Astrocyte of the cerebellum (primary cell): ENCODE results near the gene C14orf119.

Source experiments
- DNase-seq: peaks from one replicate; pipeline ENCODE4 v3.0.0-alpha.2; 2011; ENCODE audit warnings: low read depth
- H3K4me3 ChIP-seq: 2 replicates; pipeline ENCODE4 v1.5.1; 2011; ENCODE audit warnings: mild to moderate bottlenecking, low read depth, low read length, moderate library complexity
- CTCF ChIP-seq: IDR thresholded peaks from 2 replicates; pipeline ENCODE4 v1.5.1; 2012; ENCODE audit warnings: low read length, low read depth, moderate library complexity, mild to moderate bottlenecking; ENCODE audit errors: missing control alignments
- in situ Hi-C: cut with HindIII; loops from 2 replicates; pipeline ENCODE4 v1.10.0; 2017; ENCODE audit warnings: low sequenced_read_pairs

Gene C14orf119

GRCh38 chr14:23140371-23140770, 45.1 kb downstream of the C14orf119 start:
- TF ChIP-seq CTCF = no peak
- in situ Hi-C loops = no loop called here
- H3K4me3 ChIP-seq = no peak overlapping the region
- DNase-seq = no peak

DNA sequence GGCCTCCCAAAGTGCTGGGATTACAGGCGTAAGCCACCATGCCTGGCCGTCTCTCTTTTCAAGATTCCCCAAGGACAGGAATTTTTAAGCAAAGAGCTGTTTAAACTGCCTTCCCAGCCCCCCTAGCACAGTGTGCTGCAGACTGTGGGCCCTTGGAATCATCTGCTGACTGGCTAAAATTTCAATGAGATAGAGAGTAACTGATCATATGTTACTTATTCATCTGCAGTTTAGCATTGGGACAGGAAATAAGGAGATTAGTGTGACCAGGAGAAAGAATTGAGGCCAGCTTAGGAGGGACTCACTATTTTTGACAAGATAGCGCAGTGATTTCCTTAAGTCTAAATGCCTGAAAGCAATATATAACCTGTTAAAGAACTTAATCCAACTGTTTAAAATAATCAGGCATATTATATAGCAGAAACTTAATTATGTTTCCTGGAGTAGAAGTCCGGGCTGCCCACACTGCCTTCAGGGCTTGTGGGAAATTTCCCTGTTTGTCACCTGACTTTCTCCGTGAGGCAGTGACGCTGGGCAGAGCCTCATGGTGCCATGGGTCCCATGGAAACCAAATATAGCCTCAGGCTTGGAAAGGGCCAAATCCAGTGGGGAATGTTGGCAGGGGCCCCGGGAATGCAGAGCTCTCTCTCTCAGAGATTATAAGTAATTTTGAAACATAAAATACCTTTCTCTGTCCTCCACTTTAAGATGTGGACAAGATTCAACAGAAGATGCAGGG, 46.6 kb downstream of the C14orf119 start:
- in situ Hi-C loops = no loop called here
- no peak for TF ChIP-seq CTCF
- DNase-seq = peak; percentile 75

GRCh38 chr14:23142826-23143225, 47.5 kb downstream of the C14orf119 start:
- no peak for TF ChIP-seq CTCF
- no peak overlapping the region for H3K4me3 ChIP-seq
- in situ Hi-C loops = no loop called here

More for the DNA sequence above, 46.6 kb downstream of the C14orf119 start:
- H3K4me3 ChIP-seq = no peak overlapping the region

GRCh38 chr14:23143911-23144310, 48.6 kb downstream of the C14orf119 start:
- TF ChIP-seq CTCF = no peak
- H3K4me3 ChIP-seq = no peak overlapping the region
- no peak for DNase-seq
- in situ Hi-C loops = no loop called here

More at GRCh38 chr14:23142826-23143225, 47.5 kb downstream of the C14orf119 start:
- no peak for DNase-seq

DNA sequence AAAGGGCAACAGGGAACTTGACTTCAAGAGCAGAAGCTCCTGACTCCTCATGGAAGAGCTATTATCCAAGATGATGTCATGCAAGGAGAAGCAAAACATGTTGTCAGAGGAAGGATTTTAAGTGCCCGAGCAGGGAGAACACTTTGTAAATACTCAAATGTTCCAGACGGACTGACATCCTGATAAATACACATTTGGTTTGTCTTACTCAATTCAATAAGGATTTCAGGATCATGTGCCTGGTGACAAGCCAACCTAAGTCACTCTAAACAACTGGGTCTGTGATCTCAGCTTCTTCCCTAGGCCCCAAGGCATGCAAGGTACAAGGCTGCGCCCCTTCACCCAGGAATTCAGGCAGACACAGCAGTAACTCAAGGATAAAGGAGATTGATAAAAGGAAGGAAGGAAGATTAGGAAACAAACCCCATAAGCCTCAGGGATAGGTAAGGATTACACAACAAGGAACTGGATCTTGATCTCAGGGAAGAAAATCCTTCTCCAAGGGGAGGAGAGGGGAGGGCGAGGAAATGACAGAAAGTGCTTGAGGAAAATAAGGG, 50.6 kb downstream of the C14orf119 start:
- no peak overlapping the region for H3K4me3 ChIP-seq
- in situ Hi-C loops = no loop called here
- TF ChIP-seq CTCF = no peak
- no peak for DNase-seq

DNA sequence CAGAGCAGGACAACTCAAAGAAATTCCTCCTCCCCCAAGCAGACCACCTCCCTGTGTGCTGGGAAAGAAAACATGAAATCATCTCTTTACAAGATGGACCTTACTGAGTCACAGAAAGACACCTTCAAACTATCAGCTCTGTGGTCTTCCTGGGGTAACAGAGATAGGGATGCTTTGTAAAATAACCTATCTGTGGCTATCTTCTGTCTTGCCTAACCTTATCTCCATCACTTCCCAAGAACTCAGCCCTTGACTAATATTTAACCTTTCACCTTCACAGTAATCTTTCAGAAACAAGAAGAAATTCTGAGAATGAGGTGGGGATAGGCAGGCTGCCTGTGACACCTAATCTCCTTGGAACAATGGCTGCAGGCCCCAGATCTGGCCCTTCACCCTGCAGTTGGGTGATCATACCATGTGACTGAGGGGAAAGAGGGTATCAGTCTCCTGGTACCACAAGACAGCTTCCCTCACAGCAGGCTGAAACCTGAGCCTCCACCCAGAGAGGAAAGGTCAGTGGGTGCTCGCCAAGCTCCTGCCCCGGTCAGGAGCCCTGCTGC, 51.1 kb downstream of the C14orf119 start:
- DNase-seq = no peak
- in situ Hi-C loops = no loop called here
- TF ChIP-seq CTCF = no peak

More for the DNA sequence above, 51.1 kb downstream of the C14orf119 start:
- H3K4me3 ChIP-seq = no peak overlapping the region
